GM19467 (cell line): ENCODE data around the gene B4GALT6.
"Not testable (repeated sequence)": the region's sequence is repeated elsewhere in the genome, so short reads cannot be mapped to it uniquely, and the experiment has no call there.

Source experiments
- ATAC-seq: cut with Tn5 transposase; IDR thresholded peaks from one replicate; pipeline ENCODE4 v1.9.1; 2021; ENCODE audit warnings: mild to moderate bottlenecking, moderate library complexity; ENCODE audit not compliant: unreplicated experiment

B4GALT6 gene

GRCh38 chr18:31684279-31685096 is at the start of gene B4GALT6:
TSS of gene B4GALT6 (minus strand) at chr18:31684581. CDS start at chr18:31684426, 155 bp downstream.
- ATAC-seq, result peak; percentile 36

- no peak for ATAC-seq
Measured at GRCh38 chr18:31731628-31732027, 47.2 kb upstream of the B4GALT6 start.

GRCh38 chr18:31729196-31729595 is 44.8 kb upstream of the B4GALT6 start:
- ATAC-seq, result not testable (repeated sequence)

- ATAC-seq, result no peak
Measured at GRCh38 chr18:31723990-31724711, 39.8 kb upstream of the B4GALT6 start.

- ATAC-seq, result no peak
Measured at GRCh38 chr18:31723639-31723989, 39.2 kb upstream of the B4GALT6 start.

- peak; percentile 92 for ATAC-seq
Measured at GRCh38 chr18:31722369-31722957, 38.1 kb upstream of the B4GALT6 start.

- ATAC-seq, result no peak
Measured at GRCh38 chr18:31721601-31722000, 37.2 kb upstream of the B4GALT6 start.

GRCh38 chr18:31720867-31721266 is 36.5 kb upstream of the B4GALT6 start:
- ATAC-seq, result no peak

- no peak for ATAC-seq
Measured at GRCh38 chr18:31719363-31720006, 35.1 kb upstream of the B4GALT6 start.

GRCh38 chr18:31718386-31718785 is 34.0 kb upstream of the B4GALT6 start:
- ATAC-seq, result no peak

GRCh38 chr18:31716362-31716761 is 32.0 kb upstream of the B4GALT6 start:
- no peak for ATAC-seq

- ATAC-seq, result no peak
Measured at GRCh38 chr18:31711365-31712172, 27.2 kb upstream of the B4GALT6 start.

GRCh38 chr18:31710826-31711225 is 26.4 kb upstream of the B4GALT6 start:
- no peak for ATAC-seq

- no peak for ATAC-seq
Measured at GRCh38 chr18:31707815-31708214, 23.4 kb upstream of the B4GALT6 start.

GRCh38 chr18:31702449-31702848 is 18.1 kb upstream of the B4GALT6 start:
- no peak for ATAC-seq

- ATAC-seq, result no peak
Measured at GRCh38 chr18:31701744-31702143, 17.4 kb upstream of the B4GALT6 start.

GRCh38 chr18:31700990-31701389 is 16.6 kb upstream of the B4GALT6 start:
- ATAC-seq, result no peak

GRCh38 chr18:31697351-31698298 is 13.2 kb upstream of the B4GALT6 start:
- no peak for ATAC-seq

- no peak for ATAC-seq
Measured at GRCh38 chr18:31695989-31696388, 11.6 kb upstream of the B4GALT6 start.
